ENCODE data around the gene NMNAT3. TPM values are rescaled to one million over a fixed set of nuclear protein-coding genes. Genes with fewer than 3 reads are reported as not detected.

NMNAT3 gene
- total and polyA plus RNA-seq, 4 donors: 1.9 to 19.7 (median 2.9) TPM

DNA sequence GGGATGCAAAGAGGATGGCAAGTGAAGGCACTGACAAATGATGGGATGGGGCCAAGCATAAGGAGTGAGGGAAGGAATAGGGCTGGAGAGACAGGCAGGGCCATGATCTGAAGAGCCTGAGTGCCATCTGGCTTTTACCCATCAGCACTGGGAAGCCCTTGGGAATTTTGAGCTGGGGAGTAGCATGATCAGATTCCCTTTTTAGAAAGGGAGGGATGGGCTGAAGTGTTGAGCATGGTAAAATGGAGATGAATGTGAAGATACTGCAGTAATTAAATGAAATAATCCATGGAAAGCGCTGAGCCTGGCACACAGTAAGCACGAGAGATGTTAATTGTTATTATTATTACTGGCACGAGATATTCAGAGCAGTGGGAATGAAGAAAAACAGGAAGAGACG, 148.1 kb downstream of the NMNAT3 start:
- no peak for TF ChIP-seq FOXA2 (IDR thresholded peaks at IDR 0.05)
- 76% methylated on average over 4 of the region's 4 CpGs for WGBS
- Histone ChIP-seq H3K27ac (ENCODE audit: low read depth in 1 of 2, low read length in 2 of 2) (no peak overlapping the region), H3K4me1 (ENCODE audit: control insufficient read depth in 4 of 4, insufficient read depth in 4 of 4, low read length in 3 of 4) (peaks cover 3 to 18% (median 15%) of the 10 kb centered on the region in 4 donors), H3K9ac (ENCODE audit: low read depth in 1 of 2, low read length in 2 of 2) (no peak overlapping the region), H3K27me3 (ENCODE audit: control insufficient read depth in 4 of 4, insufficient read depth in 4 of 4, low read length in 3 of 4) (no peaks in the 10 kb centered on the region), H3K4me3 (ENCODE audit: low read depth in 1 of 3, low read length in 3 of 3) (no peak overlapping the region), H3K36me3 (ENCODE audit: control insufficient read depth in 4 of 4, insufficient read depth in 3 of 4, low read depth in 1 of 4, low read length in 3 of 4) (peaks cover 0 to 2% (median 0%) of the 10 kb centered on the region in 4 donors), H3K9me3 (ENCODE audit: control insufficient read depth in 4 of 4, low read length in 3 of 4) (no peaks in the 10 kb centered on the region)
- no peak for DNase-seq (ENCODE audit: low spot score)

DNA sequence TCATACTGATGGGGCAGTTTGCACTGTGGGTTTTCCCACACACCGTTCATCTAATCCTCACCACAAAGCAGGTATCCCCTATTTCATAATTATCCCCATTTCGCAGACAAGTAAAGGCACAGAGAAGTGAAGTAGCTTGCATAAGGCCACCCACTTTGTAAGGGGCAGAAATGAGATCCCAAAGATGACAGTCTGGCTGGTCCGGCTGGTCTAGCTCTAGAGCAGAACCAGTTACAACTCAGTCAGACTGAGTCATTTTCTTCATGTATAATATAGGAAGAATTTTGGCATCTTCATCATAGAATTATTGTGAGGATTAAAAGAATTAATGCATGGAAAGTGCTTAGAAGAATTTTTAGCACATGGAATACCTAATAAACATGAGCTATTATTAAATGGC, 148.8 kb downstream of the NMNAT3 start:
- TF ChIP-seq, protein P1, sequence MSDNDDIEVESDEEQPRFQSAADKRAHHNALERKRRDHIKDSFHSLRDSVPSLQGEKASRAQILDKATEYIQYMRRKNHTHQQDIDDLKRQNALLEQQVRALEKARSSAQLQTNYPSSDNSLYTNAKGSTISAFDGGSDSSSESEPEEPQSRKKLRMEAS (IDR thresholded peaks at IDR 0.05): no peak
- TF ChIP-seq FOXA2 (IDR thresholded peaks at IDR 0.05): no peak
- no peak for TF ChIP-seq EGR1 (IDR thresholded peaks at IDR 0.05; ENCODE audit: low read depth in 2 of 2)
- no peak for TF ChIP-seq SP1 (IDR thresholded peaks at IDR 0.05)
- TF ChIP-seq HNF4G (IDR thresholded peaks at IDR 0.05): no peak
- TF ChIP-seq TAF1 (conservative IDR thresholded peaks at IDR 0.05): no peak
- Histone ChIP-seq H3K4me3 (ENCODE audit: low read depth in 1 of 3, low read length in 3 of 3) (no peak overlapping the region), H3K4me1 (ENCODE audit: control insufficient read depth in 4 of 4, insufficient read depth in 4 of 4, low read length in 3 of 4) (peaks cover 0 to 10% (median 9%) of the 10 kb centered on the region in 4 donors), H3K36me3 (ENCODE audit: control insufficient read depth in 4 of 4, insufficient read depth in 3 of 4, low read depth in 1 of 4, low read length in 3 of 4) (peaks cover 0 to 2% (median 0%) of the 10 kb centered on the region in 4 donors), H3K9ac (ENCODE audit: low read depth in 1 of 2, low read length in 2 of 2) (no peak overlapping the region), H3K27me3 (ENCODE audit: control insufficient read depth in 4 of 4, insufficient read depth in 4 of 4, low read length in 3 of 4) (no peaks in the 10 kb centered on the region), H3K27ac (ENCODE audit: low read depth in 1 of 2, low read length in 2 of 2) (no peak overlapping the region), H3K9me3 (ENCODE audit: control insufficient read depth in 4 of 4, low read length in 3 of 4) (no peaks in the 10 kb centered on the region)
- no peak for DNase-seq (ENCODE audit: low spot score)
- WGBS: 92% methylated on average over 3 of the region's 3 CpGs

DNA sequence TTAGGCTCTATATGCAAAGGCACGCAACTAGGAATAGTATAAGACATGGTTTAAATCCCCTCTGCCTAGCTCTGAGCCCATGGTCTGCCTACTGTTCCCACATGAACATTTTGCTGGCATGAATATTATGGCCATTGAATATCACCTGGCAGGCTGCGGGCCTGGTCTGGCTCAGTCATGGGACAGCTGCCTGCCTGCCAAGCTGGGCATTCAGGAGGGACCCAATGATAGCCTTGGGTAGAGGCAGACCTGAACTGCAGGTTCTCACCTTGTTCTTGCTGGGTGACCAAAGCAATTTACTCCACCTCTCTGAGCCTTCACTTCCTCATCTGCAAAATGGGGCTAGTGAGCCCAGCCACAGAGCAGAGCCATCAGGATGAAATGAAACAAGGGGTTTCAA, 149.5 kb downstream of the NMNAT3 start:
- Histone ChIP-seq H3K4me1 (ENCODE audit: control insufficient read depth in 4 of 4, insufficient read depth in 4 of 4, low read length in 3 of 4) (peaks cover 0 to 10% (median 6%) of the 10 kb centered on the region in 4 donors), H3K4me3 (ENCODE audit: low read depth in 1 of 3, low read length in 3 of 3) (no peak overlapping the region), H3K9ac (ENCODE audit: low read depth in 1 of 2, low read length in 2 of 2) (no peak overlapping the region), H3K36me3 (ENCODE audit: control insufficient read depth in 4 of 4, insufficient read depth in 3 of 4, low read depth in 1 of 4, low read length in 3 of 4) (peaks cover 0 to 2% (median 0%) of the 10 kb centered on the region in 4 donors), H3K27ac (ENCODE audit: low read depth in 1 of 2, low read length in 2 of 2) (no peak overlapping the region), H3K27me3 (ENCODE audit: control insufficient read depth in 4 of 4, insufficient read depth in 4 of 4, low read length in 3 of 4) (no peaks in the 10 kb centered on the region), H3K9me3 (ENCODE audit: control insufficient read depth in 4 of 4, low read length in 3 of 4) (no peaks in the 10 kb centered on the region)
- WGBS: 94% methylated on average over 2 of the region's 2 CpGs
- DNase-seq (ENCODE audit: low spot score): no peak
- TF ChIP-seq YY1 (IDR thresholded peaks at IDR 0.05): no peak
- TF ChIP-seq, protein P1 (IDR thresholded peaks at IDR 0.05): no peak
- TF ChIP-seq, protein P2, sequence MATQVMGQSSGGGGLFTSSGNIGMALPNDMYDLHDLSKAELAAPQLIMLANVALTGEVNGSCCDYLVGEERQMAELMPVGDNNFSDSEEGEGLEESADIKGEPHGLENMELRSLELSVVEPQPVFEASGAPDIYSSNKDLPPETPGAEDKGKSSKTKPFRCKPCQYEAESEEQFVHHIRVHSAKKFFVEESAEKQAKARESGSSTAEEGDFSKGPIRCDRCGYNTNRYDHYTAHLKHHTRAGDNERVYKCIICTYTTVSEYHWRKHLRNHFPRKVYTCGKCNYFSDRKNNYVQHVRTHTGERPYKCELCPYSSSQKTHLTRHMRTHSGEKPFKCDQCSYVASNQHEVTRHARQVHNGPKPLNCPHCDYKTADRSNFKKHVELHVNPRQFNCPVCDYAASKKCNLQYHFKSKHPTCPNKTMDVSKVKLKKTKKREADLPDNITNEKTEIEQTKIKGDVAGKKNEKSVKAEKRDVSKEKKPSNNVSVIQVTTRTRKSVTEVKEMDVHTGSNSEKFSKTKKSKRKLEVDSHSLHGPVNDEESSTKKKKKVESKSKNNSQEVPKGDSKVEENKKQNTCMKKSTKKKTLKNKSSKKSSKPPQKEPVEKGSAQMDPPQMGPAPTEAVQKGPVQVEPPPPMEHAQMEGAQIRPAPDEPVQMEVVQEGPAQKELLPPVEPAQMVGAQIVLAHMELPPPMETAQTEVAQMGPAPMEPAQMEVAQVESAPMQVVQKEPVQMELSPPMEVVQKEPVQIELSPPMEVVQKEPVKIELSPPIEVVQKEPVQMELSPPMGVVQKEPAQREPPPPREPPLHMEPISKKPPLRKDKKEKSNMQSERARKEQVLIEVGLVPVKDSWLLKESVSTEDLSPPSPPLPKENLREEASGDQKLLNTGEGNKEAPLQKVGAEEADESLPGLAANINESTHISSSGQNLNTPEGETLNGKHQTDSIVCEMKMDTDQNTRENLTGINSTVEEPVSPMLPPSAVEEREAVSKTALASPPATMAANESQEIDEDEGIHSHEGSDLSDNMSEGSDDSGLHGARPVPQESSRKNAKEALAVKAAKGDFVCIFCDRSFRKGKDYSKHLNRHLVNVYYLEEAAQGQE (IDR thresholded peaks at IDR 0.05): no peak
- TF ChIP-seq GABPA (IDR thresholded peaks at IDR 0.05 in 1 of 2, conservative IDR thresholded peaks at IDR 0.05 in 1 of 2): no peak
- TF ChIP-seq FOXA2 (IDR thresholded peaks at IDR 0.05): no peak
- TF ChIP-seq HNF4A (conservative IDR thresholded peaks at IDR 0.05): no peak
- no peak for TF ChIP-seq RAD21 (IDR thresholded peaks at IDR 0.05)
- no peak for TF ChIP-seq FOXA1 (IDR thresholded peaks at IDR 0.05)
- no peak for TF ChIP-seq HNF4G (IDR thresholded peaks at IDR 0.05)
- TF ChIP-seq, protein P3, sequence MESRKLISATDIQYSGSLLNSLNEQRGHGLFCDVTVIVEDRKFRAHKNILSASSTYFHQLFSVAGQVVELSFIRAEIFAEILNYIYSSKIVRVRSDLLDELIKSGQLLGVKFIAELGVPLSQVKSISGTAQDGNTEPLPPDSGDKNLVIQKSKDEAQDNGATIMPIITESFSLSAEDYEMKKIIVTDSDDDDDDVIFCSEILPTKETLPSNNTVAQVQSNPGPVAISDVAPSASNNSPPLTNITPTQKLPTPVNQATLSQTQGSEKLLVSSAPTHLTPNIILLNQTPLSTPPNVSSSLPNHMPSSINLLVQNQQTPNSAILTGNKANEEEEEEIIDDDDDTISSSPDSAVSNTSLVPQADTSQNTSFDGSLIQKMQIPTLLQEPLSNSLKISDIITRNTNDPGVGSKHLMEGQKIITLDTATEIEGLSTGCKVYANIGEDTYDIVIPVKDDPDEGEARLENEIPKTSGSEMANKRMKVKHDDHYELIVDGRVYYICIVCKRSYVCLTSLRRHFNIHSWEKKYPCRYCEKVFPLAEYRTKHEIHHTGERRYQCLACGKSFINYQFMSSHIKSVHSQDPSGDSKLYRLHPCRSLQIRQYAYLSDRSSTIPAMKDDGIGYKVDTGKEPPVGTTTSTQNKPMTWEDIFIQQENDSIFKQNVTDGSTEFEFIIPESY (IDR thresholded peaks at IDR 0.05): no peak
